HG02763 (cell line): ENCODE results near the gene CAPSL.
"Not testable (repeated sequence)": the region's sequence is repeated elsewhere in the genome, so short reads cannot be mapped to it uniquely, and the experiment has no call there.

Experiments
- ATAC-seq: cut with Tn5 transposase; IDR thresholded peaks from one replicate; pipeline ENCODE4 v1.9.1; 2021; ENCODE audit warnings: mild to moderate bottlenecking, moderate library complexity; ENCODE audit not compliant: unreplicated experiment

Gene CAPSL

DNA sequence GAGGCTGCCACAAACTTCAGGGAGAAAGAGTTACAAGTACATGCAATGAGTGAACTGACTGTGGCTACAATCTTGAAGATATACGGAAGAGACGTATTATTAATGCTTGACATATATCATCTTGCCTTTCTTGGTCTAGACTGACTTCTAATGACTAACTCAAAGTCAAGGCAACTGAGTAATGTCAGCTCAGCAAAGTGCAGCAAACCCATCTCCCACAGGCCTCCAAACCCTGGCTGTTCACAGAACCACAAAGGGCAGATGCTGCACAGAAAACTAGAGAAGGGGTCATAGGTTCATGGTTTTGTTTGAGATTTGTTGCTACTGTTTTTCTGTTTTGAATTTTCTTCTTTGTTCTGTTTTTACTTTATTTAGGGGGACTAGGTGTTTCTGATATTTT is 60.8 kb downstream of the CAPSL start:
- ATAC-seq = no peak

GRCh38 chr5:35876922-35877321 is 61.5 kb downstream of the CAPSL start:
- no peak for ATAC-seq

DNA sequence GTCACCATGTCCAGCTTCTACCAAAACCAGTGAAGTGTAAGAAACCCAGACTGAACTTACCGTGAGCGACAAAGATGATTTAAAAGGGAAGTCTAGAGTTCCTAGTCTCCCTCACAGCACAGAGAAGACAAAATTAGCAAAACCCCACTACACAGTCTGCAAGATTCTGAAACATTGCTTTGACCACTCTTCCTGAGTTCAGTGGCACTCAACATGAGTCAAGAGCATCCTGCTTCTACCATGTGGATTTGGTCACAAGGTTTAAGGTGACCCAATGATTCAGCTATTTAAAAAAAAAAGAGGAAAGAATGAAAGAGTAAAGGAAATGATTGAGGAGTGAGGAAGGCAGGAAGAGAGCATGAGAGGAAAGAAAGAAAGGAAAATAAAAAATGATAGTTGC is 62.0 kb downstream of the CAPSL start:
- ATAC-seq = no peak

DNA sequence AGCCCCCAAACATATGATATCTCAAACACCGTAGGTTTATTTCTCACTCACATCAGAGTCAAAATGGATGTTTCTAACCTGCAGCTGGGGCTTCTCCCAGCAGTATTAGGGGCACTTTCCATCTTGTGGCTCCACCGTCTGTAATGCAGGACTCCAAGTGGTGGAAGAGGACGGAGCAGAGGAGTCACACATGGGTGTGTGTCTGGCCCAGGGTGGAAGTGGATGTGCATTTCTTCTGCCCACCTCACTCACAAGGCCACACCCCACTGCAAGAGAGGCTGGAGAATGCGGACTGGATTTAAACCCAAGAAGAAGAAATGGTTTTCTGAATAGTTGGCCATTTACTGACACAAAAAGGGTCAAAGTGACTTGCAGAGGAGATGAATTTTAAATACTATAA is 67.8 kb downstream of the CAPSL start:
- ATAC-seq = no peak

GRCh38 chr5:35869685-35870277 is 68.6 kb downstream of the CAPSL start:
- ATAC-seq = no peak

DNA sequence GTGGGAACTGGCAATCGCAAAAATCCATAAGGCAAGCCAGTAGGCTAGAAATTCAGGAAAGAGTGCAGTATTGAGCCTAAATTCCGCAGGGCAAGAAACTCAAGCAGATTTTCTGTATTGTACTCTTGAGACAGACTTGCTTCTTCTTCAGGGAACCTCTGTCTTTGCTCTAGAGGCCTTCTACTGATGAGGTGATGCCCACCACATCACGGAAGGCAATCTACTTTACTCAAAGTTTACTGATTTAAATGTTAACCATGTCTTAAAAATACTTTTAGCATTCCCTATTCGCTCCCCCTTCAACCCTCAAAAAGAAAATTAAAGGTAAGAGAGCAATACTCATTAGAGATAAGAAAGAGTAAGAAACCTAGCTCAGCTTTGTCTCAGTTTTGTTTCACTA is 70.4 kb downstream of the CAPSL start:
- ATAC-seq = no peak

- ATAC-seq = no peak
Observed at GRCh38 chr5:35863159-35863558, 75.3 kb downstream of the CAPSL start.

- ATAC-seq = no peak
Observed at GRCh38 chr5:35862126-35862525, 76.3 kb downstream of the CAPSL start.

- ATAC-seq = no peak
Observed at GRCh38 chr5:35861718-35862117, 76.7 kb downstream of the CAPSL start.

GRCh38 chr5:35860686-35861085 is 77.7 kb downstream of the CAPSL start:
- ATAC-seq = no peak

GRCh38 chr5:35859101-35859661 is 79.2 kb downstream of the CAPSL start:
- no peak for ATAC-seq

GRCh38 chr5:35857606-35858205 is 80.7 kb downstream of the CAPSL start:
- ATAC-seq = no peak

GRCh38 chr5:35856765-35857351 is 81.6 kb downstream of the CAPSL start, which contains the start of gene IL7R:
Gene IL7R, plus strand, starts transcription at chr5:35856891. Its CDS starts 87 bp downstream, at chr5:35856978.
- ATAC-seq = no peak

GRCh38 chr5:35856186-35856764 is 82.1 kb downstream of the CAPSL start:
- not testable (repeated sequence) for ATAC-seq

DNA sequence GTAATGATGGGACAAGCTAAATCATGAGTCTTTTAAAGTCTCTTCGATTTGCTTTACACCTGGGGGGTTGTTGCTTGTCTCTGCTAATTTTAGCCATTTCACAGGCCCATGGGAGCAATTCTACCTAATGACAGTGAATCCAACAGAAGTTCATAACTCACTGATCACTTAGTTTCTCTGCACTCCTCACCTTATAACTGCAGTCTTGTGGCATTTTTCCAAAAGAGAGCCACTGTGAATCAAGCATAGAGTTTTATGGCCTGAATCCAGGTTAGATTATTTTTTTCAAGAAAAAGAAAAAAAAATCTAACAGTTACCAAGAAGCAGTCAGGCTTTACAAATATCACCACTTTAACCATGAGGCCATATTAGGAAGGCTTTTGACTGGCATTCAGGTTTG is 83.2 kb downstream of the CAPSL start:
- ATAC-seq = no peak
